B cell (primary cell): ENCODE measurements around the gene DDR1. TPM values are rescaled to one million over a fixed set of nuclear protein-coding genes. Genes with fewer than 3 reads are reported as not detected.

ENCODE experiments used
- ATAC-seq: fragments of 200-7000 bp; cut with Tn5 transposase; one replicate; pipeline ENCODE4 v1.10.0; 2021; ENCODE audit warnings: low read depth, mild to moderate bottlenecking, moderate number of reproducible peaks, moderate library complexity
- CTCF ChIA-PET: fragments of 350-600 bp; sonication (Branson Sonifier 250); formaldehyde crosslinking; loops from one replicate; lab custom pipeline; 2021; ENCODE audit warnings: antibody characterized with exemption, inconsistent platforms; lab: Charles Lee
- POLR2A ChIA-PET: fragments of 350-600 bp; sonication (Branson Sonifier 250); formaldehyde crosslinking; loops from one replicate; lab custom pipeline; 2021; ENCODE audit warnings: antibody characterized with exemption; lab: Charles Lee
- DNase-seq: peaks from one replicate; pipeline ENCODE4 v3.0.0; 2013
- H2AFZ ChIP-seq: 2 replicates; pipeline ENCODE4 v1.6.1; 2012; ENCODE audit warnings: mild to moderate bottlenecking, low read depth, low read length; ENCODE audit not compliant: insufficient read depth, poor library complexity, severe bottlenecking
- H3K27ac ChIP-seq, 2 donors: 1 replicate in 1 of 2; 2 replicates in 1 of 2; pipeline ENCODE4 v1.5.1; 2012 to 2013; ENCODE audit warnings: low read length in 2 of 2, mild to moderate bottlenecking in 2 of 2, moderate library complexity in 1 of 2
- H3K27me3 ChIP-seq, 4 experiments: fragments of 200-600 bp in 1 of 4; sonication (generic) in 1 of 4; replicated peaks in 1 of 4; 1 replicate in 2 of 4; 2 replicates in 2 of 4; pipeline versions ENCODE4 v1.6.1 to v1.7.0; 2013 to 2016; ENCODE audit warnings: low read length in 3 of 4, mild to moderate bottlenecking in 2 of 4, mixed read lengths in 1 of 4, moderate library complexity in 1 of 4; ENCODE audit not compliant: insufficient read depth in 4 of 4, control insufficient read depth in 3 of 4; ENCODE audit errors: control extremely low read depth in 1 of 4
- H3K36me3 ChIP-seq, 2 experiments: replicated peaks in 1 of 2; 1 replicate in 1 of 2; 2 replicates in 1 of 2; pipeline versions ENCODE4 v1.6.1 to v1.7.1; 2013; ENCODE audit warnings: low read length in 1 of 2; ENCODE audit not compliant: insufficient read depth in 2 of 2, control insufficient read depth in 1 of 2; ENCODE audit errors: control extremely low read depth in 1 of 2, extremely low read depth in 1 of 2
- H3K4me1 ChIP-seq, 2 donors: fragments of 200-600 bp in 1 of 2; sonication (generic) in 1 of 2; 1 replicate in 1 of 2; 2 replicates in 1 of 2; pipeline versions ENCODE4 v1.5.1 to v1.6.1; 2013 to 2017; ENCODE audit warnings: low read length in 2 of 2; ENCODE audit not compliant: control insufficient read depth in 2 of 2, insufficient read depth in 2 of 2
- H3K4me2 ChIP-seq: replicated peaks from 2 replicates; pipeline ENCODE3; 2012; ENCODE audit warnings: mild to moderate bottlenecking, low read depth, low read length; ENCODE audit not compliant: poor library complexity, severe bottlenecking
- H3K4me3 ChIP-seq, 5 experiments: fragments of 200-600 bp in 1 of 5; sonication (generic) in 1 of 5; 1 replicate in 3 of 5; 2 replicates in 2 of 5; pipeline versions ENCODE4 v1.5.1 to v1.7.0; 2011 to 2016; ENCODE audit warnings: low read length in 4 of 5, mild to moderate bottlenecking in 4 of 5, low read depth in 2 of 5, control low read depth in 1 of 5, moderate library complexity in 1 of 5; ENCODE audit not compliant: insufficient read depth in 1 of 5; ENCODE audit errors: control extremely low read depth in 1 of 5, extremely low read depth in 1 of 5
- H3K79me2 ChIP-seq: fragments of 200-600 bp; sonication (generic); one replicate; pipeline ENCODE4 v1.6.0; 2016; ENCODE audit warnings: low read length; ENCODE audit not compliant: control insufficient read depth, insufficient read depth
- H3K9ac ChIP-seq: fragments of 200-600 bp; sonication (generic); 2 replicates; pipeline ENCODE4 v1.6.1; 2017; ENCODE audit warnings: mild to moderate bottlenecking, low read length, moderate library complexity
- H3K9me3 ChIP-seq, 3 donors: one replicate each; pipeline versions ENCODE4 v1.6.1 to v1.7.1; 2013; ENCODE audit warnings: low read length in 2 of 3; ENCODE audit not compliant: control insufficient read depth in 2 of 3, insufficient read depth in 1 of 3; ENCODE audit errors: control extremely low read depth in 1 of 3
- H4K20me1 ChIP-seq: 2 replicates; pipeline ENCODE4 v1.6.0; 2012; ENCODE audit warnings: mild to moderate bottlenecking, low read length; ENCODE audit not compliant: insufficient read depth, control insufficient read depth, poor library complexity, severe bottlenecking
- H3K27ac Mint-ChIP-seq: one replicate; pipeline ENCODE4 v1.8.0; 2021; ENCODE audit warnings: mixed read lengths
- H3K27me3 Mint-ChIP-seq: one replicate; pipeline ENCODE4 v1.8.0; 2021; ENCODE audit warnings: mixed read lengths
- H3K4me1 Mint-ChIP-seq: one replicate; pipeline ENCODE4 v1.8.0; 2021; ENCODE audit warnings: mixed read lengths
- H3K4me3 Mint-ChIP-seq: one replicate; pipeline ENCODE4 v1.8.0; 2021; ENCODE audit warnings: mixed read lengths
- H3K9me3 Mint-ChIP-seq: one replicate; pipeline ENCODE4 v1.8.0; 2022; ENCODE audit warnings: mixed read lengths; ENCODE audit not compliant: insufficient read depth
- EZH2 ChIP-seq: IDR thresholded peaks from 2 replicates; pipeline ENCODE4 v1.6.1; 2012; ENCODE audit warnings: borderline replicate concordance, low read depth, mild to moderate bottlenecking, moderate library complexity, low read length; ENCODE audit not compliant: insufficient read depth, poor library complexity, severe bottlenecking
- WGBS: methylation state at CpG from one replicate; pipeline ENCODE4 v1.1.5; 2013; ENCODE audit warnings: missing lambda C conversion rate; ENCODE audit not compliant: insufficient coverage; 5-methylcytosine and 5-hydroxymethylcytosine counted together
- intact Hi-C: fragments of 100-400 bp; cut with micrococcal nuclease; formaldehyde crosslinking; loops from one replicate; pipeline ENCODE4 v1.10.0; 2022
- polyA plus RNA-seq: library from polyadenylated mRNA; depleted of rRNA; stranded (reverse); fragments of >200 nt; gene quantifications from 2 replicates; pipeline ENCODE4 v1.2.3, GENCODE V29; 2012
- total RNA-seq, 2 donors: library from RNA; stranded (reverse); fragments of 120-200 nt in 1 of 2; gene quantifications; 1 replicate in 1 of 2; 2 replicates in 1 of 2; pipeline versions ENCODE4 v1.2.3 to v1.2.4, GENCODE V29; 2013 to 2022
- TF ChIP-seq, protein P1 (sequence below): fragments of 200-600 bp; IDR thresholded peaks from one replicate; pipeline ENCODE4 v1.8.0; 2022; ENCODE audit warnings: antibody characterized with exemption, mild to moderate bottlenecking

The DDR1 gene
- total and polyA plus RNA-seq, 2 donors (not counting 1 experiment from before 2014, with no cell fraction given), result 28.8 to 61.7 TPM

DNA sequence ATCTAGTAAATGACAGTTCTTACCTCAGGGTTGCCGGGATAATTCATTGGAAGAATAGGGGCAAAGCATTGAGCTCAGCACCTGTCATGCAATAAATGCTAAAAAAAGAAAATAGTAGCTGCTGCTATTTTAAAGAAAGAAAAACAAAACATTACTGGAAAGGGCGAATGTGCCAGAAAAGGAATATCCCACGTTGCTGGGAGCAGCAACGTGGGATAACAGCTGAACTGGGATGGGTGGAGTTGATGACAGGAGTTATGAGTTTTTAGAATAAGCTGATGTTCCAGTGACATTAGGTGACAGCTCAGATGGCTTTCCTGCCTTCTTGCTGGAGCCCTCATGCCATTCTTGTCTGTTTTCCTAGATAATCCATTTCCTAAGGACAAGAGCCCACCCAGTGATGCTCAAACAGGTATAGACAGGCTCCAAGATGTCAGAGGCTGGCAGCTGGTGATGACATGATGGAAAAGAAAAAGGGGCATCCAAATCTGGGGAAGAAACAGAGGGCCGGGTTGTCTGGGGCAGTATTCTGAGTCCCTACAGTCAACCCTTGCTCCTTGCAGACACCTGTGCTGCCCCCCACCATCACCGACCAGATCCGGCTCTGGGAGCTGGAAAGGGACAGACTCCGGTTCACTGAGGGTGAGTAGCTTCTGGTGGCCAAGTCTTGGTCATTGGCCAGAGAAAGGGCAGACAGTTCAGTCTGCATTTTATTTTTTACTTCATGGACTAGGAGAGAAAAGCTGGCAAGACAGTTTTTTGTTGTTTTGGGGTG is 28.6 kb downstream of the DDR1 start:
- H3K27ac ChIP-seq, result no peak overlapping the region
- peak overlapping the region; percentile 82 for H3K9ac ChIP-seq
- H4K20me1 ChIP-seq, result no peaks in the 10 kb centered on the region
- no peaks in the 10 kb centered on the region for H3K27me3 ChIP-seq
- ChIA-PET CTCF (interaction anchor here (1.0 to 6.3 kb wide), 14 partner anchors 8 to 182 kb away, joined by 3 to 87 read pairs (median 14); partner anchors contain the start of gene DDR1), POLR2A (interaction anchor here (0.5 to 1.7 kb wide), 5 partner anchors 29 to 263 kb away, joined by 3 to 18 read pairs (median 3); partner anchors contain the start of gene DDR1)
- DNase-seq (peak; percentile 23), ATAC-seq (no peak)
- Mint-ChIP-seq H3K27ac (peak overlapping the region; percentile 83), H3K9me3 (no peaks in the 10 kb centered on the region), H3K4me3 (peak overlapping the region; percentile 90), H3K4me1 (peaks cover 37% of the 10 kb centered on the region), H3K27me3 (no peaks in the 10 kb centered on the region)
- no peaks in the 10 kb centered on the region for H3K9me3 ChIP-seq
- intact Hi-C loops, result loop anchor here (2.0 to 5.0 kb wide), 2 partner anchors 28 to 171 kb away; partner anchors contain the start of genes DDR1, FLOT1 and IER3
- peaks cover 17 to 29% of the 10 kb centered on the region in 2 donors for H3K4me1 ChIP-seq
- H3K4me2 ChIP-seq, result peak overlapping the region; percentile 95
- 99% methylated on average over 7 of the region's 8 CpGs for WGBS
- no peak for TF ChIP-seq EZH2
- TF ChIP-seq, protein P1, sequence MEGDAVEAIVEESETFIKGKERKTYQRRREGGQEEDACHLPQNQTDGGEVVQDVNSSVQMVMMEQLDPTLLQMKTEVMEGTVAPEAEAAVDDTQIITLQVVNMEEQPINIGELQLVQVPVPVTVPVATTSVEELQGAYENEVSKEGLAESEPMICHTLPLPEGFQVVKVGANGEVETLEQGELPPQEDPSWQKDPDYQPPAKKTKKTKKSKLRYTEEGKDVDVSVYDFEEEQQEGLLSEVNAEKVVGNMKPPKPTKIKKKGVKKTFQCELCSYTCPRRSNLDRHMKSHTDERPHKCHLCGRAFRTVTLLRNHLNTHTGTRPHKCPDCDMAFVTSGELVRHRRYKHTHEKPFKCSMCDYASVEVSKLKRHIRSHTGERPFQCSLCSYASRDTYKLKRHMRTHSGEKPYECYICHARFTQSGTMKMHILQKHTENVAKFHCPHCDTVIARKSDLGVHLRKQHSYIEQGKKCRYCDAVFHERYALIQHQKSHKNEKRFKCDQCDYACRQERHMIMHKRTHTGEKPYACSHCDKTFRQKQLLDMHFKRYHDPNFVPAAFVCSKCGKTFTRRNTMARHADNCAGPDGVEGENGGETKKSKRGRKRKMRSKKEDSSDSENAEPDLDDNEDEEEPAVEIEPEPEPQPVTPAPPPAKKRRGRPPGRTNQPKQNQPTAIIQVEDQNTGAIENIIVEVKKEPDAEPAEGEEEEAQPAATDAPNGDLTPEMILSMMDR, result no peak
- peaks cover 5% of the 10 kb centered on the region for H3K79me2 ChIP-seq
- peaks cover 0 to 37% of the 10 kb centered on the region in 2 experiments for H3K36me3 ChIP-seq
- peak overlapping the region in 1 of 5 experiments; percentile 78 for H3K4me3 ChIP-seq
- H2AFZ ChIP-seq, result peak overlapping the region; percentile 99
